Endothelial cell of umbilical vein (primary cell): ENCODE measurements around the gene PRKAR1B.

Experiments used
- EZH2 ChIP-seq: IDR thresholded peaks from 2 replicates; pipeline ENCODE4 v1.6.1; 2012; ENCODE audit warnings: borderline replicate concordance, low read depth, mild to moderate bottlenecking, moderate library complexity, low read length, inconsistent platforms; ENCODE audit not compliant: severe bottlenecking
- POLR2A ChIP-seq: IDR thresholded peaks from 2 replicates; pipeline ENCODE4 v1.6.1; 2012; ENCODE audit warnings: low read depth, mild to moderate bottlenecking, control low read depth, low read length

DNA sequence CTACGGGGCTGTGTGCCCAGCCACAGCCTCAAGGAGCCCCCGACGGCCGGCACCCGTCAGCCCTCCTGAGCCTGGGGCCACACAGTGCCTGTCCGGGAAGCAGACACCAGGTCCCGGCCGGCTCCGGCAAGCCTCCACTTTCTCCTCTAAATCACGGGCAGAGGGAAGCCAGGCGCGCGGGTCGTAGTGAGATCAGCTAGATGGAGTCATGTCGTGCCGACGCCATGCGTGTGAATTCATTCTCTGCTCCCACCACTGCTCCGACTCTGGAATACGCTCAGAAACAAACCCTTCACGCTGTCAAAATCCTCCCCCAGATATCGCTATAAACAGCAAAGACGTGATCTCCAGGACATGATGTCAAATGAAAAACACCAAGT is 94.3 kb downstream of the PRKAR1B start:
- no peak for TF ChIP-seq POLR2A
- no peak for TF ChIP-seq EZH2
